Mesendoderm (in vitro differentiated cells): ENCODE data around the gene CD248.

ENCODE experiments used
- DNase-seq: peaks from one replicate; pipeline ENCODE4 v3.0.0; 2013
- H2AK5ac ChIP-seq: 2 replicates; pipeline ENCODE4 v1.6.1; 2013; ENCODE audit warnings: low read length, inconsistent platforms
- H2BK120ac ChIP-seq: 2 replicates; pipeline ENCODE4 v1.6.1; 2013; ENCODE audit warnings: low read depth, mild to moderate bottlenecking, low read length, moderate library complexity, mixed read lengths
- H2BK15ac ChIP-seq: replicated peaks from 2 replicates; pipeline ENCODE4 v1.6.1; 2013; ENCODE audit warnings: low read depth, mild to moderate bottlenecking, moderate library complexity
- H2BK5ac ChIP-seq: 2 replicates; pipeline ENCODE4 v1.6.1; 2013; ENCODE audit warnings: low read length, inconsistent platforms
- H3K18ac ChIP-seq: 2 replicates; pipeline ENCODE4 v1.6.1; 2013; ENCODE audit warnings: mild to moderate bottlenecking, low read length, mixed read lengths
- H3K23ac ChIP-seq: one replicate; pipeline ENCODE4 v1.6.1; 2013; ENCODE audit warnings: low read length
- H3K27ac ChIP-seq: 2 replicates; pipeline ENCODE4 v1.5.1; 2013; ENCODE audit warnings: low read depth, mild to moderate bottlenecking, inconsistent platforms, low read length, moderate library complexity
- H3K27me3 ChIP-seq: 2 replicates; pipeline ENCODE4 v1.6.1; 2013; ENCODE audit warnings: low read length, control low read depth, mild to moderate bottlenecking, inconsistent platforms; ENCODE audit not compliant: insufficient read depth, poor library complexity
- H3K36me3 ChIP-seq: 2 replicates; pipeline ENCODE4 v1.6.1; 2013; ENCODE audit warnings: low read length, inconsistent platforms; ENCODE audit not compliant: control insufficient read depth, insufficient read depth
- H3K4ac ChIP-seq: one replicate; pipeline ENCODE4 v1.6.1; 2013; ENCODE audit warnings: low read depth, mild to moderate bottlenecking, low read length, moderate library complexity
- H3K4me1 ChIP-seq: 2 replicates; pipeline ENCODE4 v1.6.1; 2013; ENCODE audit warnings: low read depth, low read length, inconsistent platforms; ENCODE audit not compliant: control insufficient read depth
- H3K4me2 ChIP-seq: 2 replicates; pipeline ENCODE4 v1.6.1; 2013; ENCODE audit warnings: low read length
- H3K4me3 ChIP-seq: 2 replicates; pipeline ENCODE4 v1.5.1; 2013; ENCODE audit warnings: mild to moderate bottlenecking, low read length
- H3K56ac ChIP-seq: one replicate; pipeline ENCODE4 v1.6.1; 2013; ENCODE audit warnings: low read length
- H3K79me1 ChIP-seq: 2 replicates; pipeline ENCODE4 v1.6.1; 2013; ENCODE audit warnings: low read length, inconsistent platforms
- H3K79me2 ChIP-seq: 2 replicates; pipeline ENCODE4 v1.6.1; 2013; ENCODE audit warnings: mild to moderate bottlenecking, low read length; ENCODE audit not compliant: control insufficient read depth, insufficient read depth
- H3K9ac ChIP-seq: 2 replicates; pipeline ENCODE4 v1.6.1; 2013; ENCODE audit warnings: low read length, inconsistent platforms
- H4K5ac ChIP-seq: one replicate; pipeline ENCODE4 v1.6.1; 2013; ENCODE audit warnings: low read length
- H4K8ac ChIP-seq: one replicate; pipeline ENCODE4 v1.6.1; 2013; ENCODE audit warnings: low read depth, mild to moderate bottlenecking, control low read depth, low read length, moderate library complexity
- WGBS: extraction: QIAGEN DNeasy Blood & Tissue Kit; methylation state at CpG from one replicate; pipeline ENCODE4 v1.1.7; 2013; ENCODE audit warnings: low lambda C conversion rate, missing lambda C conversion rate; ENCODE audit not compliant: insufficient coverage; ENCODE audit errors: extremely low coverage; 5-methylcytosine and 5-hydroxymethylcytosine counted together

The CD248 gene

GRCh38 chr11:66349084-66349386, 32.2 kb upstream of the CD248 start:
- Histone ChIP-seq H3K27me3 (no peaks in the 10 kb centered on the region), H2BK15ac (no peak overlapping the region), H3K56ac (no peak overlapping the region), H2BK5ac (no peak overlapping the region), H3K4me1 (no peaks in the 10 kb centered on the region), H3K79me2 (peaks cover 8% of the 10 kb centered on the region), H3K9ac (no peak overlapping the region), H3K4me3 (no peak overlapping the region), H3K27ac (no peak overlapping the region), H3K79me1 (peaks cover 6% of the 10 kb centered on the region), H3K18ac (no peak overlapping the region), H4K5ac (no peak overlapping the region), H3K4me2 (no peak overlapping the region), H2AK5ac (no peak overlapping the region), H2BK120ac (no peak overlapping the region), H3K4ac (no peak overlapping the region), H3K23ac (no peak overlapping the region), H4K8ac (no peak overlapping the region), H3K36me3 (no peaks in the 10 kb centered on the region)
- DNase-seq = no peak
- no CpG with 5 or more reads among the region's 2 CpGs for WGBS

GRCh38 chr11:66347425-66348276, 30.8 kb upstream of the CD248 start, which contains the start of gene B4GAT1:
B4GAT1 (minus strand) TSS chr11:66347629; CDS start chr11:66347545, 84 bp downstream.
- H3K18ac ChIP-seq = peak within 1 kb of the TSS; percentile 33
- no peaks in the 10 kb centered on the region for H3K27me3 ChIP-seq
- H3K9ac ChIP-seq = peak within 1 kb of the TSS; percentile 98
- peak within 1 kb of the TSS; percentile 100 for H3K56ac ChIP-seq
- no peak within 1 kb of the TSS for H2BK15ac ChIP-seq
- peak; percentile 93 for DNase-seq
- no peak within 1 kb of the TSS for H3K4ac ChIP-seq
- peak within 1 kb of the TSS; percentile 97 for H3K23ac ChIP-seq
- peak within 1 kb of the TSS; percentile 81 for H4K5ac ChIP-seq
- H3K36me3 ChIP-seq = no peaks in the 10 kb centered on the region
- H3K4me1 ChIP-seq = no peaks in the 10 kb centered on the region
- H2BK120ac ChIP-seq = no peak within 1 kb of the TSS
- peak within 1 kb of the TSS; percentile 87 for H3K4me2 ChIP-seq
- H2BK5ac ChIP-seq = peak within 1 kb of the TSS; percentile 59
- WGBS = no CpG with 5 or more reads among the region's 101 CpGs
- H3K4me3 ChIP-seq = peak within 1 kb of the TSS; percentile 89
- H3K27ac ChIP-seq = peak within 1 kb of the TSS; percentile 70
- H3K79me2 ChIP-seq = peaks cover 14% of the 10 kb centered on the region
- H2AK5ac ChIP-seq = no peak within 1 kb of the TSS
- peaks cover 18% of the 10 kb centered on the region for H3K79me1 ChIP-seq
- no peak within 1 kb of the TSS for H4K8ac ChIP-seq

- H3K4me1 ChIP-seq = no peaks in the 10 kb centered on the region
- no peak overlapping the region for H3K4ac ChIP-seq
- H3K27ac ChIP-seq = peak overlapping the region; percentile 8
- H3K4me2 ChIP-seq = peak overlapping the region; percentile 87
- no peak overlapping the region for H2BK15ac ChIP-seq
- peak overlapping the region; percentile 89 for H3K4me3 ChIP-seq
- no peaks in the 10 kb centered on the region for H3K27me3 ChIP-seq
- H2AK5ac ChIP-seq = no peak overlapping the region
- H2BK5ac ChIP-seq = no peak overlapping the region
- DNase-seq = no peak
- peaks cover 14% of the 10 kb centered on the region for H3K79me2 ChIP-seq
- no CpG with 5 or more reads among the region's 68 CpGs for WGBS
- no peak overlapping the region for H2BK120ac ChIP-seq
- H4K5ac ChIP-seq = peak overlapping the region; percentile 81
- H3K36me3 ChIP-seq = peaks cover 2% of the 10 kb centered on the region
- no peak overlapping the region for H3K18ac ChIP-seq
- H3K56ac ChIP-seq = peak overlapping the region; percentile 100
- H3K9ac ChIP-seq = peak overlapping the region; percentile 98
- H3K79me1 ChIP-seq = peaks cover 18% of the 10 kb centered on the region
- H4K8ac ChIP-seq = no peak overlapping the region
- peak overlapping the region; percentile 97 for H3K23ac ChIP-seq
Measured at GRCh38 chr11:66346476-66347424, 29.9 kb upstream of the CD248 start.

- H3K4me2 ChIP-seq = peak overlapping the region; percentile 64
- peaks cover 18% of the 10 kb centered on the region for H3K79me1 ChIP-seq
- no peaks in the 10 kb centered on the region for H3K4me1 ChIP-seq
- H3K56ac ChIP-seq = peak overlapping the region; percentile 91
- H3K79me2 ChIP-seq = peaks cover 14% of the 10 kb centered on the region
- no peak overlapping the region for H3K4me3 ChIP-seq
- H2BK15ac ChIP-seq = no peak overlapping the region
- no peaks in the 10 kb centered on the region for H3K27me3 ChIP-seq
- H3K9ac ChIP-seq = peak overlapping the region; percentile 73
- H2AK5ac ChIP-seq = no peak overlapping the region
- H2BK5ac ChIP-seq = no peak overlapping the region
- peaks cover 7% of the 10 kb centered on the region for H3K36me3 ChIP-seq
- peak overlapping the region; percentile 29 for H3K27ac ChIP-seq
- peak overlapping the region; percentile 3 for H4K8ac ChIP-seq
- H2BK120ac ChIP-seq = no peak overlapping the region
- no peak overlapping the region for H3K23ac ChIP-seq
- no peak overlapping the region for H3K18ac ChIP-seq
- no peak overlapping the region for H4K5ac ChIP-seq
- no peak overlapping the region for H3K4ac ChIP-seq
- no peak for DNase-seq
- no CpG with 5 or more reads among the region's 7 CpGs for WGBS
Measured at GRCh38 chr11:66345316-66345649, 28.4 kb upstream of the CD248 start.

- H3K79me1 ChIP-seq = peaks cover 18% of the 10 kb centered on the region
- H3K79me2 ChIP-seq = peaks cover 14% of the 10 kb centered on the region
- DNase-seq = peak; percentile 99
- peak within 1 kb of the TSS; percentile 3 for H4K8ac ChIP-seq
- no peak within 1 kb of the TSS for H2BK15ac ChIP-seq
- H2BK120ac ChIP-seq = no peak within 1 kb of the TSS
- peak within 1 kb of the TSS; percentile 76 for H3K4me2 ChIP-seq
- peak within 1 kb of the TSS; percentile 29 for H3K27ac ChIP-seq
- H3K4me1 ChIP-seq = no peaks in the 10 kb centered on the region
- no CpG with 5 or more reads among the region's 59 CpGs for WGBS
- H3K18ac ChIP-seq = no peak within 1 kb of the TSS
- no peak within 1 kb of the TSS for H2BK5ac ChIP-seq
- H3K36me3 ChIP-seq = peaks cover 9% of the 10 kb centered on the region
- no peak within 1 kb of the TSS for H3K23ac ChIP-seq
- H4K5ac ChIP-seq = no peak within 1 kb of the TSS
- H2AK5ac ChIP-seq = no peak within 1 kb of the TSS
- peak within 1 kb of the TSS; percentile 99 for H3K4me3 ChIP-seq
- H3K9ac ChIP-seq = peak within 1 kb of the TSS; percentile 99
- no peak within 1 kb of the TSS for H3K4ac ChIP-seq
- H3K56ac ChIP-seq = peak within 1 kb of the TSS; percentile 98
- H3K27me3 ChIP-seq = no peaks in the 10 kb centered on the region
Measured at GRCh38 chr11:66344550-66345315, 27.9 kb upstream of the CD248 start, which contains the start of gene BRMS1. BRMS1 (minus strand) TSS chr11:66345104; CDS start chr11:66342234, 2,870 bp downstream.
